ENCODE data around the gene MINDY4B.

- TF ChIP-seq CTCF (IDR thresholded peaks at IDR 0.05) (no peak), REST (IDR thresholded peaks at IDR 0.05; ENCODE audit: low read depth, low read length) (no peak), POLR2AphosphoS5 (IDR thresholded peaks at IDR 0.05; ENCODE audit: low read depth, low read length) (no peak), SIN3A (IDR thresholded peaks at IDR 0.05; ENCODE audit: borderline replicate concordance, low read depth, low read length) (no peak), TAF1 (IDR thresholded peaks at IDR 0.05; ENCODE audit: borderline replicate concordance, low read depth, low read length) (no peak), ZBTB33 (IDR thresholded peaks at IDR 0.05; ENCODE audit: borderline replicate concordance, low read depth) (no peak), FOSL2 (IDR thresholded peaks at IDR 0.05; ENCODE audit: borderline replicate concordance, low read depth) (no peak), EP300 (IDR thresholded peaks at IDR 0.05; ENCODE audit: borderline replicate concordance in 1 of 2, low read depth in 1 of 2, low read length in 1 of 2) (no peak), RAD21 (IDR thresholded peaks at IDR 0.05; ENCODE audit: low read length) (no peak), YY1 (IDR thresholded peaks at IDR 0.05; ENCODE audit: low read depth) (no peak)
Measured at GRCh38 chr3:150850191-150850590, 55.0 kb downstream of the MINDY4B start.

Measured in SK-N-SH (cell line).